NCI-H2227 (cell line): ENCODE data around the gene ATPAF1.

Experiments
- DNase-seq: peaks from one replicate; lab custom pipeline; 2025; ENCODE audit not compliant: unreplicated experiment; lab: John Stamatoyannopoulos, UW

ATPAF1 gene

DNA sequence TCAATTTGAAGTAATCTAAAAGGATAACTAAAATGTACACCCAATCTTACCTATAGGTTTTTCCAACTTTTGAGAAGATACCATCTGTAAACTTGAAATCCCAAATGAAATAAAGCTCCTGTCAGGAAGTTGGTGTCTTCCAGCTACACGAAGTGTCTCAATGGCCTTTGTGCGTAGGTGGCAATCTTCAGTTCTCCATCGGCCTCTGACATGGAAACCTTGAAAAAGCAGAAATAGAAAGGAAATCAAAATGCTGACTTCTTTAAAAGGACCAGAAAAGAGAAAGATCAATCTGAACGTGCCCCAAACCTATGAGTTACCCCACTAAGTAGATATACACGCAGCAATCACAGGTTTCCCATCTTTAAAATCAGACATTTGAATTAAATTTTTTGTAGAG lies 74.1 kb downstream of the ATPAF1 start:
- DNase-seq = no peak

DNA sequence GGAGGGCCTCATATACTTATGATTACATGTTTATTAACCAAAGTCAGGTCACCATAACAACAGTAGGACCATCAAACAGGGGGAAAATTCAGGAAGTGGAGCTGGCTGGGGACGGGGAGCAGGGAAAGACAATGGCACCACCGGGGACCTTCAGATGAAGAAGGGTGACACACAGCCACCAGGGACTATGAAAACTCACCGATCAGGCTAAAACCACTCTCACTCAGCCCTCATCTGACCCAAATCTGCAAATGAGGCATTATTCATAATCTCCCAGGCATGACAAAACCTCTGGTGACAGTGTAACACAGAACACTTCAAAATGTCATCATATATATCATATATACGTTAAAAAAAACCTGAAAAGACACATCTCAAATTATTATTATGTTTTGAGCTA lies 75.3 kb downstream of the ATPAF1 start:
- DNase-seq = no peak

DNA sequence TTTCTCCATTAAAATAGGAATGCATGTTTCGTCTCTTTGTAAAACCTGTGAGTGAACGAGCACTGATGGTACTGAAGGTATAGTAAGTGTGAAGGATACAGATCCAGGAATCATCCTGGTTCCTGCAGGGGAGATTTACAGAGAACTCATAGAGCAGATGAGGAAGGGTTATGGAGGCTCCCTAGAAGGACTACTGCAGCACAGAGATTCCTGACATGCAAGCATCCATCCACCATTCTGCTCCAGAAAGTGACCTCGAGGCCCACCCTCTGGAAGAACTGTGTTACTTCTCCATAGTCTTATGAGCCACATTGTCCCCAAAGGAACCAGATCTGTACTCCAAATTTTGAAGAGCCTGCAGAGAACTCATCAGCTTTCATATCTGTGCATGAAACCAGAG lies 78.6 kb downstream of the ATPAF1 start:
- DNase-seq = no peak

DNA sequence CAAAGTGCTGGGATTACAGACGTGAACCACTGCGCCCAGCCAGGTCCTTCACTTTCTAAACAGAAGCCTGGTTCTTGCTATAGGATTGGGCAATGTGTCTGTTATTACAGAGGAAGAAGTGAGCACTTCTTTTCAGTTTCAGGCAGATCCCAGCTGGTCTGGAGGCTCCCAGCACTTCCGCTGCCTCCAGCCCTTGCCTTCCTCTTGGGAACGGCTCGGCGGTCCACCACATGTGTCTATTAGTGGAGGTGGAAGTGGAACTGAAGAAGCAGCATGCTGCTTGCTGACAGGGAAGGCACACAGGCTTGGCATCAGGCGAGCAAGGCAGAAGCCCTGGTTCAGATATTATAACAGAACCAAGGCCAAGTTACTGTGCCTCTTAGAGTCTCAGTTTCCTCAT lies 81.1 kb downstream of the ATPAF1 start:
- no peak for DNase-seq

DNA sequence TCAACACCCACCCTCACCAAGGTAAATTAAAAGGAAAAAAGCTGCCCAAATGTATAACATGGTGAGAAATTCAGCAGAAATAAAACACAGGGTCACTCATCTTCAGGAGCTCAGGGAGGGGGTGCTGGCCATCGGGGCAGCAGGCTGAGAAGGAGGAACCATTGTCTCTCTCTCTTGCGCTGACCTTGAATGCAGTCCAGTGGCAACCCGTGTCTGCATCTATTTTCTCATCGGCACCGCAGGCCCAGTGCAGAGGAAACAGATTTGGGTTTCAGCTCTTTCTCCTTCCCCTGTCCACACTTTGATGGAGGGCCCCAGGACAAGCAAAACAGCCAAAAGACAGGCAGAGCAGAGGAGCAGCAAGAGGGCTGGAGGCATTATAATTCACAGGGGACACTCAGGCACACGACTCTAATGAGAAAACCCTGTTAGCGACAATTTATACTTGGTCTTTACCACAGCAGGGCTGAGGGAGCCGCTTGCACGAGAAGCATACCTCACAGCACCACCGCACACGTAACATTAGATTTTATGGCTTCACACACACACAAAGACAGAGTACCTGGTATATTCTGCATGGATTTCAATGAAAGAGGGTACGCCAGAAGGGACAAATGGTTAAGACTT lies 82.7 kb downstream of the ATPAF1 start:
- DNase-seq = no peak

DNA sequence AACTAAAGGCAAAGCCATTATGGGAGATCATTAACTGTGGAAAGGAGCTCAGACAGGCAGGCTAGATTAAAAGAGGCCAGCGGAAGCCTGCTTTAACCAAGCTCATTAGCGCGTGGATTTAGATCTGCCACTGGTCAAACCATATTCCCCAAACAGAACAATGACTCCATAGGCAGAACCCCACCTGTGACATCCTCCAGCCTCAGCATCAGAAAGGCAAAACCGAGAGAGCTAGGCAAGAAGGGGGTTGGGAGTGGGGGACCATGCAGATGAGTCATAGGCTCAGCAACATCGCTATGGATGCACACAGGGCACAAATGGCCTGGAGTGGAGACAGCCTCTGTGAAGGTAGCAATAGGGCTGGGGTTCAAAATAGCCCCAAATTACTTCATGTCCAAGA lies 84.7 kb downstream of the ATPAF1 start:
- DNase-seq = no peak

DNA sequence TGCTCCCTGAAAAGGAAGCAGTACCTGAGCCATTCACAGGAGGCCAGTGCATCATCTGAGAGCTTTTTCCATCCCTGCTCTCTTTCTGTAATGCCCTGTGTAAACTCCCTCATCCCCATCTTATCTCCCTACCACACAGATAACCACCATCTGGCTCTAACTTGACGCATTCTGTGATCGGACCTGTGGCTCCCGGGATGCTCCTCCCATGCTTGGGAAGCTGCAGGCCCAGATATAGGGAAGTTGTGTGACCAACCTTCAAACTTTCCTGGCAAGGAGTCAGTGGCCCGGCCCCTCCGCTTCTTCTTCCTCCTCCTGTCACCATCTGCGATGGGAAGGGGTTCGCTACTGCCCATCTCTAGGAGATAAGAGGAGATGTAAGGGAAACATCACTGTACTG lies 85.2 kb downstream of the ATPAF1 start:
- no peak for DNase-seq
